Measurements from ENCODE around the gene ABCA13. TPM values are rescaled to one million over a fixed set of nuclear protein-coding genes. Genes with fewer than 3 reads are reported as not detected.

ABCA13 gene
- total RNA-seq, 1 donor = 0.21 TPM

- H3K4me1 ChIP-seq (ENCODE audit: insufficient read depth, low read length) = peaks cover 12% of the 10 kb centered on the region
- no peaks in the 10 kb centered on the region for H3K27me3 ChIP-seq (ENCODE audit: insufficient read depth, low read length)
- no peak overlapping the region for H3K4me3 ChIP-seq (ENCODE audit: low read length)
- no peaks in the 10 kb centered on the region for H3K9me3 ChIP-seq (ENCODE audit: low read depth, low read length)
These were observed 301.4 kb downstream of the ABCA13 start for GRCh38 chr7:48472640-48473039.

DNA sequence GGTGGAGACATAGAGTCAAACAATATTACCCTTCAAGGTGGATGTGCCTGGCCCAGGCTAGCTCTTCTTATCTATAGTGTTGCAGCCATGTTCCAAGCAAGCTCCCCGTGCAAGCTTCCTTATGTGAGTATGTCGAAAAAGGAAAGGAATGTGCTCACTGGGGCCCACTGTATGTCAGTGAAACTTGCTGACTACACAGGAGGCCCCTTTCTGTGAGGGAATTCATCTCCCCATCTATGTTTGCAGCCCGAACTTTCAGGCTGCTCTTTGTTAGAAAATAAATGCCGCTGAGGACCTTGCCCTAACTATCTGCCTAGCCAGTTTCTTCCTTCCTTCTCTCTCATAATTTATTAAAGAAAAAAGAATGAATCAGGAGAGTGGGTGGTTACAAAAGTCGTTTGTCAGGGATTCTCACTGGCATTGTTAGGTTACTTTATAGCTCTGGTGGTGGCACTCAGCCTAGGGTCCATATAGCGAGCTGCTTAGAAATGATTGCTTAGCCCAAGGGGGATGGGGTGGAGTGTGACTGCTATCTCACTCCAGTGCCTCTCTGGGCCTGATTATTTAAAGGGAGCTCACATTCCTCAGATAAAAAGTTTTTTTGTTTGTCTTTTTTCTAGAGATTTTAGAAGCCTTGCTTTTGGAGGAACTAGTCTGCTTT is 302.1 kb downstream of the ABCA13 start:
- peaks cover 12% of the 10 kb centered on the region for H3K4me1 ChIP-seq (ENCODE audit: insufficient read depth, low read length)
- no peaks in the 10 kb centered on the region for H3K27me3 ChIP-seq (ENCODE audit: insufficient read depth, low read length)
- H3K4me3 ChIP-seq (ENCODE audit: low read length) = no peak overlapping the region
- H3K9me3 ChIP-seq (ENCODE audit: low read depth, low read length) = no peaks in the 10 kb centered on the region

GRCh38 chr7:48481235-48481634 is 310.0 kb downstream of the ABCA13 start:
- no peaks in the 10 kb centered on the region for H3K27me3 ChIP-seq (ENCODE audit: insufficient read depth, low read length)
- H3K4me3 ChIP-seq (ENCODE audit: low read length) = no peak overlapping the region
- H3K4me1 ChIP-seq (ENCODE audit: insufficient read depth, low read length) = no peaks in the 10 kb centered on the region
- no peaks in the 10 kb centered on the region for H3K9me3 ChIP-seq (ENCODE audit: low read depth, low read length)

GRCh38 chr7:48497521-48497920 is 326.3 kb downstream of the ABCA13 start:
- Histone ChIP-seq H3K27me3 (ENCODE audit: insufficient read depth, low read length) (no peaks in the 10 kb centered on the region), H3K9me3 (ENCODE audit: low read depth, low read length) (no peaks in the 10 kb centered on the region), H3K4me1 (ENCODE audit: insufficient read depth, low read length) (no peaks in the 10 kb centered on the region), H3K4me3 (ENCODE audit: low read length) (no peak overlapping the region)

DNA sequence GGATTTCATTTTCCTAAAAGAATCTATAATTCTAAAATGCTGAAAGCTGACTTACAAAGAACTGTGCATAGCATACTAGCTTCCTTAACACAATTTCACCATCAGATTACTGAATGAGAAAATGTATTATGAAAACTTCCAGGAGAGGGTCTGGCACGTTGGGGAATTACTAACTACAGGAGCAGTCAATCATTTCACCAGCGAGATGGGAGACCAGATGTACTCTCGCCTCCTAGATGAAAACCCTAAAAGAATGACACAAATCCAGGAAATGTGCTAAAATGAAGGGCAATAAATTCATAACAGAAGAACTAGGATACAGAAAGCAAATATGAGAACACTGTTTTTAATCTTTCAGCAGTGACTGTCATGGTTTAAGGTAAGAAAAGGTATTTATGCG is 330.8 kb downstream of the ABCA13 start:
- no peak overlapping the region for H3K4me3 ChIP-seq (ENCODE audit: low read length)
- no peaks in the 10 kb centered on the region for H3K9me3 ChIP-seq (ENCODE audit: low read depth, low read length)
- H3K4me1 ChIP-seq (ENCODE audit: insufficient read depth, low read length) = no peaks in the 10 kb centered on the region

GRCh38 chr7:48505051-48505450 is 333.8 kb downstream of the ABCA13 start:
- Histone ChIP-seq H3K4me3 (ENCODE audit: low read length) (no peak overlapping the region), H3K27me3 (ENCODE audit: insufficient read depth, low read length) (no peaks in the 10 kb centered on the region), H3K4me1 (ENCODE audit: insufficient read depth, low read length) (no peaks in the 10 kb centered on the region), H3K9me3 (ENCODE audit: low read depth, low read length) (no peaks in the 10 kb centered on the region)

More for the DNA sequence above, 330.8 kb downstream of the ABCA13 start:
- no peaks in the 10 kb centered on the region for H3K27me3 ChIP-seq (ENCODE audit: insufficient read depth, low read length)

DNA sequence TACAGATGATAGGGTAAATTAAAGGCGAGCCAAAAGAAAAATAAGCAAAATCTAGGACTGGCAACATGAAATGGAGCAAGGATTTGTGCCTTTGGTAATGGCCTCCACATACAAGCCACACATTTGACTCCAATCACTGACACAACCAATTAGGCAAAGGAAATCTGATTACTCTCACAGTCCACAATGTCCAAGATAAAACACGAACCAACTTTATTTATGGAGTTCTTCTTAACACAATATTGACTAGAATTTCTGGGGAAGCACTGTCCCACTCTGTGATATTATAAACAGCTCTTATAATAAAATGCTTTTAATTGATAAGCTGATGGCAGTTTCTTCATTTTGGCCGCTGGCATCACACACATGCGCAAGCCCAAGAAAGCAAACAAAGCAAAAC is 334.2 kb downstream of the ABCA13 start:
- no peaks in the 10 kb centered on the region for H3K27me3 ChIP-seq (ENCODE audit: insufficient read depth, low read length)
- H3K4me1 ChIP-seq (ENCODE audit: insufficient read depth, low read length) = no peaks in the 10 kb centered on the region
- H3K4me3 ChIP-seq (ENCODE audit: low read length) = no peak overlapping the region
- H3K9me3 ChIP-seq (ENCODE audit: low read depth, low read length) = no peaks in the 10 kb centered on the region

DNA sequence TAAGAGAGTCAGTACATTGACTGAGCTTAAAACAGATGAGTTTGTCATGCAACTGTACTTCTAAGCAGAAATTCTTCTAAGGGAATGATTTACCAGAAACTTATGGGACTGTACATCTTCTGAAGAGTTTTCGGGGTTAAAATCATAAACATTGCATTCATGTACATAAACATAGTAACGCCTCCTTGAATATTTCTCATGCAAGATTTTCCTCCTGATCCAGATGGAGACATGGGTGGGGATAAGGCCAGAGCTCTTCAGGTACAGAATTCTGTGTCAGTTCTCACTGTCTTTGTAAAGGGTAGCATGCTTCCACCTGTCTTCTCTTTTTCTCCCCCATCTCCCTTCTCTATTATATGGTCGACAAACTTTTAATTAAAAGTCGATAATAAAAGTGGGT is 335.3 kb downstream of the ABCA13 start:
- H3K4me3 ChIP-seq (ENCODE audit: low read length) = no peak overlapping the region
- no peaks in the 10 kb centered on the region for H3K9me3 ChIP-seq (ENCODE audit: low read depth, low read length)
- no peaks in the 10 kb centered on the region for H3K27me3 ChIP-seq (ENCODE audit: insufficient read depth, low read length)
- H3K4me1 ChIP-seq (ENCODE audit: insufficient read depth, low read length) = no peaks in the 10 kb centered on the region

- H3K4me3 ChIP-seq (ENCODE audit: low read length) = no peak overlapping the region
- no peaks in the 10 kb centered on the region for H3K9me3 ChIP-seq (ENCODE audit: low read depth, low read length)
- no peaks in the 10 kb centered on the region for H3K27me3 ChIP-seq (ENCODE audit: insufficient read depth, low read length)
- H3K4me1 ChIP-seq (ENCODE audit: insufficient read depth, low read length) = peaks cover 8% of the 10 kb centered on the region
These were observed 339.8 kb downstream of the ABCA13 start for GRCh38 chr7:48511080-48511479.

DNA sequence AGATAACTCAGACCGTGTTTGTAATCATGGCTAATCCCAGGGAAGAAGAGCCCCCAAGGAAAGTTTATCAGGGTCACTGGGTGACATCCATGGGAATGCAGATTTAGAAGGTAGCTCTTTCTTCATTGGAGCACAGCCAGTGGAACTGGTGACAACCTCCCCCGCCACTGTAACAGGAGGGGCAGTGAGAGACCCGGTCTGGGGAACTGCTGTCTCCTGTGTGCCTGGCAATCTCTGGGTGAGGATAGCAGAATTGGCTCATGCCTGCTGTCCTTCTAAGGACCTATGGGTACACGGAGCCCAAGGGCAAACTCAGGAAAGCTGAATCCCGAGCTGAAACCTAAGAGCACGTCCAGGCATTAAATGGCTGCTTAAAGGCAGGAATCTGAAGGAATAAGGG is 341.6 kb downstream of the ABCA13 start:
- Histone ChIP-seq H3K4me3 (ENCODE audit: low read length) (no peak overlapping the region), H3K4me1 (ENCODE audit: insufficient read depth, low read length) (peaks cover 8% of the 10 kb centered on the region), H3K9me3 (ENCODE audit: low read depth, low read length) (no peaks in the 10 kb centered on the region), H3K27me3 (ENCODE audit: insufficient read depth, low read length) (no peaks in the 10 kb centered on the region)

DNA sequence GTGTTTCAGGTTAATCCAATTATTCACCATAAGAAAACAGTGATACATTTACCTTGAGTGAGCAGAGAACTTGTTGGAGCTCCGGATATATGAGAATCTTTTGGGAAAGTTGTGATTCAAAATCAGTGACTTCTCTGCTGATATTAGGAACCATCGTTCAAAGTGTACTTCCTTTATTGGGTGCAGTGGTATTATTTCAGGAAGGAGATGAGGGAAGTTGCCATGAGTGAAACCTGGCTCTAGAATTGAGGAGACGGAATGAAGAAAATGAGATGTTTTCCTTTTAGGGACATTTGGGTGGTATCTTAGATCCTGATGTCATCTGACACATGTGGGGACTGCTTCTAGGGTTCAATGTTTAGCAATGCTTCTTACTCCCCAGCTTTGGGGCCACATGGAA is 343.9 kb downstream of the ABCA13 start:
- Histone ChIP-seq H3K9me3 (ENCODE audit: low read depth, low read length) (no peaks in the 10 kb centered on the region), H3K27me3 (ENCODE audit: insufficient read depth, low read length) (no peaks in the 10 kb centered on the region), H3K4me1 (ENCODE audit: insufficient read depth, low read length) (peaks cover 8% of the 10 kb centered on the region), H3K4me3 (ENCODE audit: low read length) (no peak overlapping the region)

DNA sequence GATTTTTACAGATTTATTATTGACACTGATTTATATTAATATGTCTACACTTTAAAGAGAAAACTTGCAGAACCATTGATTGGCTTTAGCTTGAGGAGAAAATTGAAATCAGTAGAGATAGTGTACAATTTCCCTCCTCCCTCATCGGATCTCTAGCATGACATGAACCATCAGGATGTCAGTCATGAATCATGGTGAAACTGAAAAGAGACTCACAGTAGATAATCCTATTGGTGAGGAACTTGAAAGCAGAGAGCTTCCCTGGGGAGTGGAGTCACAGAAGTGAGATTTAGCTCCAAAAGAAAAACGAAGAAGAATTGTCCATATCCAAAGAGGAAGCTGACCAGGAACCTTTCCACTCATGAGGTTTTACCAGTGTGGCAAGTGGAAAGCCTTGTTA is 346.8 kb downstream of the ABCA13 start:
- Histone ChIP-seq H3K4me1 (ENCODE audit: insufficient read depth, low read length) (peaks cover 8% of the 10 kb centered on the region), H3K4me3 (ENCODE audit: low read length) (no peak overlapping the region), H3K9me3 (ENCODE audit: low read depth, low read length) (no peaks in the 10 kb centered on the region), H3K27me3 (ENCODE audit: insufficient read depth, low read length) (no peaks in the 10 kb centered on the region)

GRCh38 chr7:48522692-48523091 is 351.4 kb downstream of the ABCA13 start:
- H3K27me3 ChIP-seq (ENCODE audit: insufficient read depth, low read length) = no peaks in the 10 kb centered on the region

DNA sequence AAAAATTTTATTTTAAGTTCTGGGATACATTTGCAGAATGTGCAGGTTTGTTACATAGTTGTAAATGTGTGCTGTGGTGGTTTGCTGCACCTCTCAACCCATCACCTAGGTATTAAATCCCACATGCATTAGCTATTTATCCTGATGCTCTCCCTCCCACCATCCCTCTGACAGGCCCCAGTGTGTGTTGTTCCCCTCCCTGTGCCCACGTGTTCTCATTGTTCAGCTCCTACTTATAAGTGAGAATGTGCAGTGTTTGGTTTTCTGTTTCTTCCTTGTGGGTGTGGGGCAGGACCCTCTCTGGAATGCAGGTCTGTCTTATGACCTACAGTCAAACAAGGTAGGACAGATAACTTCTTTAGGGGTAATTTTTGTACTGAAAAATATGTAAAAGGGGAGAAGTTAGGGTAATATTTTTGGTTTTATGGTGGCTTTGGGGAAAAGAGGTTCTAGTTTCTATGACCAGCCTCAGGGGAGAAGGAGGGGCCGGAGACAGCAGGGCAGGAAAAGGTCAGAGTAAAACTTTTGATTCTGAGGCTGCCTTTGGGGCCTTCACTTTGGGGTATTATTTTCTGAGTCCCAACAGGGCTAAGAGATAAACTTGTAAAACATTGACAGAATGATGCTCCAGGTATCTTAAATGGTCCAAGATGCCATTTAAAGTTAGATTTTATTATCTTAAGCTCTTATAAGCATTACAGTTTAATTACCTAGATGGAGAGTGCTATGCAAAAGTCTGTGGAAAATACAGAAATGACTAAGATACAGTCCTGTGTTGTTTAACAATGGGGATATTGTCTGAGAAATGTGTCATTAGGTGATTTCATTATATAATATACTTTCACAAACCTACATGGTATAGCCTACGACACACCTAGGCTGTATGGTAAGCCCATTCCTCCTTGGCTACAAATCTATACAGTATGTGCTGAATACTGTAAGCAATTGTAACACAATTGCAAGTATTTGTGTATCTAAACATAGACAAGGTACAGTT is 354.8 kb downstream of the ABCA13 start:
- Histone ChIP-seq H3K4me1 (ENCODE audit: insufficient read depth, low read length) (no peaks in the 10 kb centered on the region), H3K27me3 (ENCODE audit: insufficient read depth, low read length) (no peaks in the 10 kb centered on the region), H3K4me3 (ENCODE audit: low read length) (no peak overlapping the region), H3K9me3 (ENCODE audit: low read depth, low read length) (no peaks in the 10 kb centered on the region)

More at GRCh38 chr7:48522692-48523091, 351.4 kb downstream of the ABCA13 start:
- no peaks in the 10 kb centered on the region for H3K4me1 ChIP-seq (ENCODE audit: insufficient read depth, low read length)
- H3K4me3 ChIP-seq (ENCODE audit: low read length) = no peak overlapping the region
- no peaks in the 10 kb centered on the region for H3K9me3 ChIP-seq (ENCODE audit: low read depth, low read length)

- H3K9me3 ChIP-seq (ENCODE audit: low read depth, low read length) = no peaks in the 10 kb centered on the region
- no peak overlapping the region for H3K4me3 ChIP-seq (ENCODE audit: low read length)
- no peaks in the 10 kb centered on the region for H3K27me3 ChIP-seq (ENCODE audit: insufficient read depth, low read length)
- H3K4me1 ChIP-seq (ENCODE audit: insufficient read depth, low read length) = no peaks in the 10 kb centered on the region
These were observed 357.4 kb downstream of the ABCA13 start for GRCh38 chr7:48528646-48529045.

Data from mononuclear cell (primary cell).